Endometrium (tissue), 2 donors: Measurements from ENCODE around the gene LRRC27.
"Not testable (repeated sequence)": the region's sequence is repeated elsewhere in the genome, so short reads cannot be mapped to it uniquely, and the experiment has no call there.

Source experiments
- FAIRE-seq: peaks from 2 replicates; lab custom pipeline; 2012; peaks lifted over from hg19 to GRCh38; lab: Jason Lieb, UNC
- donor health status: control.
- donor health status: control.

The LRRC27 gene

GRCh38 chr10:132338876-132339275, 6.9 kb downstream of the LRRC27 start:
- FAIRE-seq: no peak

- FAIRE-seq: no peak
Measured at GRCh38 chr10:132339276-132339675, 7.3 kb downstream of the LRRC27 start.

- no peak for FAIRE-seq
Measured at GRCh38 chr10:132341017-132341416, 9.0 kb downstream of the LRRC27 start.

GRCh38 chr10:132341781-132342180, 9.8 kb downstream of the LRRC27 start:
- no peak for FAIRE-seq

GRCh38 chr10:132342553-132342952, 10.6 kb downstream of the LRRC27 start:
- no peak for FAIRE-seq

- no peak for FAIRE-seq
Measured at GRCh38 chr10:132344386-132344785, 12.4 kb downstream of the LRRC27 start.

- no peak for FAIRE-seq
Measured at GRCh38 chr10:132345345-132345744, 13.4 kb downstream of the LRRC27 start.

GRCh38 chr10:132346806-132347205, 14.8 kb downstream of the LRRC27 start:
- FAIRE-seq: no peak

- no peak for FAIRE-seq
Measured at GRCh38 chr10:132347211-132347930, 15.4 kb downstream of the LRRC27 start.

GRCh38 chr10:132347931-132348267, 15.9 kb downstream of the LRRC27 start:
- FAIRE-seq: no peak

- FAIRE-seq: no peak
Measured at GRCh38 chr10:132349766-132350165, 17.8 kb downstream of the LRRC27 start.

- no peak for FAIRE-seq
Measured at GRCh38 chr10:132350391-132350790, 18.4 kb downstream of the LRRC27 start.

GRCh38 chr10:132350946-132351345, 19.0 kb downstream of the LRRC27 start:
- FAIRE-seq: no peak

- no peak for FAIRE-seq
Measured at GRCh38 chr10:132351611-132352010, 19.6 kb downstream of the LRRC27 start.

GRCh38 chr10:132352462-132353308, 20.7 kb downstream of the LRRC27 start:
- not testable (repeated sequence) for FAIRE-seq

GRCh38 chr10:132353456-132354355, 21.7 kb downstream of the LRRC27 start:
- no peak for FAIRE-seq

GRCh38 chr10:132354356-132355094, 22.5 kb downstream of the LRRC27 start:
- FAIRE-seq: no peak

GRCh38 chr10:132355297-132355696, 23.3 kb downstream of the LRRC27 start:
- no peak for FAIRE-seq

GRCh38 chr10:132355754-132356153, 23.8 kb downstream of the LRRC27 start:
- FAIRE-seq: no peak

- FAIRE-seq: no peak
Measured at GRCh38 chr10:132356621-132357195, 24.7 kb downstream of the LRRC27 start.

GRCh38 chr10:132357286-132358058, 25.5 kb downstream of the LRRC27 start:
- no peak for FAIRE-seq
